HEK293 (cell line): ENCODE data around the gene PRKCA.

ENCODE experiments used
- CTCF ChIA-PET: fragments of 350-600 bp; formaldehyde crosslinking; extraction: SDS; loops from one replicate; lab custom pipeline; 2021; ENCODE audit warnings: antibody characterized with exemption; lab: Yijun Ruan, JAX
- POLR2A ChIA-PET: fragments of 300-600 bp; formaldehyde crosslinking; extraction: SDS; loops from one replicate; lab custom pipeline; 2020; ENCODE audit warnings: antibody characterized with exemption, inconsistent platforms; lab: Yijun Ruan, JAX
- H3K27ac ChIP-seq: fragments of 200-500 bp; sonication (Bioruptor generic); 2 replicates; pipeline ENCODE4 v1.5.1; 2014; ENCODE audit warnings: low read depth, low read length, control low read depth, inconsistent platforms; ENCODE audit errors: extremely low read depth
- H3K36me3 ChIP-seq, 2 experiments: fragments of 200-500 bp in 1 of 2; sonication (Bioruptor generic) in 1 of 2; 1 replicate in 1 of 2; 2 replicates in 1 of 2; pipeline ENCODE4 v1.5.1; 2014 to 2017; ENCODE audit warnings: inconsistent platforms in 2 of 2, low read length in 2 of 2; ENCODE audit not compliant: control insufficient read depth in 2 of 2, insufficient read depth in 1 of 2
- H3K4me1 ChIP-seq: fragments of 200-500 bp; sonication (Bioruptor generic); 2 replicates; pipeline ENCODE4 v1.5.1; 2014; ENCODE audit warnings: mild to moderate bottlenecking, low read length, inconsistent platforms; ENCODE audit not compliant: control insufficient read depth, insufficient read depth
- H3K4me3 ChIP-seq: 2 replicates; pipeline ENCODE4 v1.5.1; 2011; ENCODE audit warnings: low read depth, mild to moderate bottlenecking, control low read depth, low read length, moderate library complexity
- H3K9me3 ChIP-seq: fragments of 200-500 bp; sonication (Bioruptor generic); 2 replicates; pipeline ENCODE4 v1.5.1; 2014; ENCODE audit warnings: low read depth, low read length, inconsistent platforms; ENCODE audit not compliant: control insufficient read depth, insufficient read depth
- GLI2 ChIP-seq: fragments of 450-650 bp; formaldehyde crosslinking; IDR thresholded peaks from 2 replicates; pipeline ENCODE4; 2017; ENCODE audit warnings: missing biosample characterization, missing genetic modification characterization, low read depth, borderline replicate concordance
- HOXA7 ChIP-seq: sonication (generic); formaldehyde crosslinking; IDR thresholded peaks from 2 replicates; pipeline ENCODE4 v1.8.1; 2022; ENCODE audit warnings: missing genetic modification reagents, borderline replicate concordance
- OSR2 ChIP-seq: fragments of 450-650 bp; formaldehyde crosslinking; IDR thresholded peaks from 2 replicates; pipeline ENCODE4 v1.5.1; 2016; ENCODE audit warnings: missing biosample characterization, missing genetic modification characterization
- PRDM10 ChIP-seq: fragments of 450-650 bp; formaldehyde crosslinking; IDR thresholded peaks from 2 replicates; pipeline ENCODE4 v1.5.1; 2016; ENCODE audit warnings: missing biosample characterization, missing genetic modification characterization
- SALL2 ChIP-seq: fragments of 450-650 bp; formaldehyde crosslinking; IDR thresholded peaks from 2 replicates; pipeline ENCODE4 v1.5.0; 2017; ENCODE audit warnings: missing biosample characterization, mild to moderate bottlenecking, missing genetic modification characterization, borderline replicate concordance
- ZNF138 ChIP-seq: fragments of 450-650 bp; formaldehyde crosslinking; IDR thresholded peaks from 2 replicates; pipeline ENCODE4 v1.5.1; 2016; ENCODE audit warnings: missing biosample characterization, missing genetic modification characterization, borderline replicate concordance
- ZNF157 ChIP-seq: fragments of 450-650 bp; formaldehyde crosslinking; IDR thresholded peaks from 2 replicates; pipeline ENCODE4 v1.5.1; 2016; ENCODE audit warnings: missing biosample characterization, missing genetic modification characterization
- ZNF184 ChIP-seq: fragments of 450-650 bp; IDR thresholded peaks from 2 replicates; pipeline ENCODE4 v1.5.1; 2018; ENCODE audit warnings: missing biosample characterization, mild to moderate bottlenecking, missing genetic modification characterization
- ZNF19 ChIP-seq: fragments of 450-650 bp; formaldehyde crosslinking; IDR thresholded peaks from 2 replicates; pipeline ENCODE4; 2016; ENCODE audit warnings: missing biosample characterization, missing genetic modification characterization, low read depth
- ZNF354C ChIP-seq: fragments of 450-650 bp; formaldehyde crosslinking; IDR thresholded peaks from 2 replicates; pipeline ENCODE4 v1.5.1; 2016; ENCODE audit warnings: missing biosample characterization, missing genetic modification characterization, low read depth, borderline replicate concordance
- ZNF473 ChIP-seq: fragments of 450-650 bp; formaldehyde crosslinking; IDR thresholded peaks from 2 replicates; pipeline ENCODE4 v1.5.1; 2017; ENCODE audit warnings: missing biosample characterization, missing genetic modification characterization
- ZNF510 ChIP-seq: fragments of 450-650 bp; formaldehyde crosslinking; IDR thresholded peaks from 2 replicates; pipeline ENCODE4 v1.5.1; 2018; ENCODE audit warnings: mild to moderate bottlenecking, missing genetic modification characterization, missing biosample characterization; ENCODE audit not compliant: insufficient replicate concordance
- ZNF544 ChIP-seq: fragments of 450-650 bp; formaldehyde crosslinking; IDR thresholded peaks from 2 replicates; pipeline ENCODE4 v1.5.0; 2017; ENCODE audit warnings: missing biosample characterization, missing genetic modification characterization
- ZNF658 ChIP-seq: fragments of 450-650 bp; formaldehyde crosslinking; IDR thresholded peaks from 2 replicates; pipeline ENCODE4; 2016; ENCODE audit warnings: missing biosample characterization, missing genetic modification characterization
- ZSCAN16 ChIP-seq: fragments of 450-650 bp; formaldehyde crosslinking; IDR thresholded peaks from 2 replicates; pipeline ENCODE4 v1.5.1; 2016; ENCODE audit warnings: missing biosample characterization, missing genetic modification characterization
- ZSCAN18 ChIP-seq: fragments of 450-650 bp; formaldehyde crosslinking; IDR thresholded peaks from 2 replicates; pipeline ENCODE4 v1.5.1; 2016; ENCODE audit warnings: missing biosample characterization, missing genetic modification characterization
- TF ChIP-seq, protein P1 (sequence below): fragments of 450-650 bp; formaldehyde crosslinking; IDR thresholded peaks from 2 replicates; pipeline ENCODE4 v1.5.1; 2016; ENCODE audit warnings: missing biosample characterization, missing genetic modification characterization
- TF ChIP-seq, protein P2 (sequence below): fragments of 450-650 bp; formaldehyde crosslinking; conservative IDR thresholded peaks from 2 replicates; pipeline ENCODE4 v1.5.1; 2016; ENCODE audit warnings: low read depth, missing biosample characterization, missing genetic modification characterization
- TF ChIP-seq, protein P3 (sequence below): fragments of 450-650 bp; formaldehyde crosslinking; IDR thresholded peaks from 2 replicates; pipeline ENCODE4 v1.5.1; 2017; ENCODE audit warnings: missing biosample characterization, missing genetic modification characterization

The PRKCA gene

DNA sequence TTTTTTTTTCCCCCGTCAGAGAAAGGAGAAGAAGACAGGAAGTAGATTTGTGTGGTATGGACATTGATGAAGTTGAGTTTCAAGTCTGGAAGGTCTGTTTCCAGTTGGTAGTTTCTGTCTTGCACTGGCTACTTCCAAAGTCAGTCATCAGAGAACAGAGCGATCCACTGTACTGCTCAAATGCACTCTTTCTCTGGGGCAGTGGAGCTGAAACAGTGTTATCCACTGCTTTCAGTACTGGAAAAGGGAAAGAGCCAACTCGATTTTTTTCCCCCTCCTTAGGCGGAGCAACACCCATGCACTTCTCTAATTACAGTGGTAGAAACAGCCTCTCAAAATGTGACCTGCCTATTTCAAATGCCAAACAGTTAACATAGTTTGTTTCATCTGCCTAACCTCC, 7.4 kb downstream of the PRKCA start:
- H3K4me1 ChIP-seq, result peaks cover 6% of the 10 kb centered on the region; the same call in 1 of the 2 replicates
- ChIA-PET POLR2A (no interaction called here), CTCF (interaction anchor here (0.6 to 1.3 kb wide), 5 partner anchors 11 to 178 kb away, joined by 3 to 4 read pairs (median 3); no protein-coding TSS in a partner anchor)
- no peak overlapping the region for H3K4me3 ChIP-seq
- H3K27ac ChIP-seq, result no peak overlapping the region
- TF ChIP-seq ZNF510 (tag by site-specific recombination) (no peak), HOXA7 (CRISPR knock-in tag) (no peak)
- TF ChIP-seq, all 188 proteins: peak for 0
- Histone ChIP-seq H3K36me3 (peaks cover 0 to 18% of the 10 kb centered on the region in 2 experiments; a peak in 1 of 3 replicates), H3K9me3 (no peaks in the 10 kb centered on the region)

DNA sequence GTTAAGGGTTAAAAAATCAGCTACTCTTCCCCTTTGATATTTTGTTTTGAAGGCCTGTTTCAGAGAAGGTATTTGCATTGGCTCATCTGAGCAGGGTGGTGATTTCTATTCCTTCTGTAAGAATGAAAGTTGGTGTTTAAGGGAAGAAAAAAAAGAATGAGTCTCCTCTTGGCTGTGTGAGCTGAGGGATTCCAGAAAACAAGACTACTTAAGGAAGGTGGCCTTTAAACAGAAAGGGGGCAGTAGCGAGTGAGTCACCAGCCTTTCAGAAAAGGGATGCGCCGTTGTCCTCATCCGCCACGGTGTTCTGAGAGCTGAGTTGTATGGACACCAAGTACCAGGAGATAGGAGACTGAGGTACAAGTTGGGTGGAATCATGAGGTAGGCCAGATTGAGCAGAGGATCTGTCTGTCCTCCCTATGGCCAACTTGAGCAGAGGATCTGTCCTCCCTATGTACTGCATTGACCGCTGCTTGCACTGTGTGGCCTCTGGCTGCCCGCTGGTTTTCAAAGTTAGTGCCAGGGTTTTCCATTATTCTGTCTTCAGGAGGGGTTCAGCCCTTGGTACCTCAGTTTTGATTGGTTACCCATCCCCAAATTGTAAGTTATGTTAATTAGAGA, 8.2 kb downstream of the PRKCA start:
- H3K36me3 ChIP-seq, result peaks cover 0 to 18% of the 10 kb centered on the region in 2 experiments; a peak in 1 of 3 replicates
- ChIA-PET POLR2A (no interaction called here), CTCF (interaction anchor here (0.7 to 1.3 kb wide), 7 partner anchors 8 to 191 kb away, joined by 3 to 4 read pairs (median 3); no protein-coding TSS in a partner anchor)
- no peak overlapping the region for H3K4me3 ChIP-seq
- H3K27ac ChIP-seq, result no peak overlapping the region
- no peaks in the 10 kb centered on the region for H3K9me3 ChIP-seq
- peaks cover 4% of the 10 kb centered on the region; the same call in 1 of the 2 replicates for H3K4me1 ChIP-seq
- TF ChIP-seq ZNF354C (tag by site-specific recombination) (no peak), ZSCAN16 (tag by site-specific recombination) (no peak), SALL2 (no peak), ZNF157 (tag by site-specific recombination) (no peak), ZNF544 (no peak), PRDM10 (no peak), ZNF19 (tag by site-specific recombination) (no peak), ZNF184 (tag by site-specific recombination) (no peak), ZNF658 (tag by site-specific recombination) (no peak), ZSCAN18 (tag by site-specific recombination) (no peak), ZNF138 (tag by site-specific recombination) (no peak), GLI2 (tag by site-specific recombination) (no peak), ZNF473 (tag by site-specific recombination) (no peak), OSR2 (tag by site-specific recombination) (no peak)
- TF ChIP-seq, protein P1, sequence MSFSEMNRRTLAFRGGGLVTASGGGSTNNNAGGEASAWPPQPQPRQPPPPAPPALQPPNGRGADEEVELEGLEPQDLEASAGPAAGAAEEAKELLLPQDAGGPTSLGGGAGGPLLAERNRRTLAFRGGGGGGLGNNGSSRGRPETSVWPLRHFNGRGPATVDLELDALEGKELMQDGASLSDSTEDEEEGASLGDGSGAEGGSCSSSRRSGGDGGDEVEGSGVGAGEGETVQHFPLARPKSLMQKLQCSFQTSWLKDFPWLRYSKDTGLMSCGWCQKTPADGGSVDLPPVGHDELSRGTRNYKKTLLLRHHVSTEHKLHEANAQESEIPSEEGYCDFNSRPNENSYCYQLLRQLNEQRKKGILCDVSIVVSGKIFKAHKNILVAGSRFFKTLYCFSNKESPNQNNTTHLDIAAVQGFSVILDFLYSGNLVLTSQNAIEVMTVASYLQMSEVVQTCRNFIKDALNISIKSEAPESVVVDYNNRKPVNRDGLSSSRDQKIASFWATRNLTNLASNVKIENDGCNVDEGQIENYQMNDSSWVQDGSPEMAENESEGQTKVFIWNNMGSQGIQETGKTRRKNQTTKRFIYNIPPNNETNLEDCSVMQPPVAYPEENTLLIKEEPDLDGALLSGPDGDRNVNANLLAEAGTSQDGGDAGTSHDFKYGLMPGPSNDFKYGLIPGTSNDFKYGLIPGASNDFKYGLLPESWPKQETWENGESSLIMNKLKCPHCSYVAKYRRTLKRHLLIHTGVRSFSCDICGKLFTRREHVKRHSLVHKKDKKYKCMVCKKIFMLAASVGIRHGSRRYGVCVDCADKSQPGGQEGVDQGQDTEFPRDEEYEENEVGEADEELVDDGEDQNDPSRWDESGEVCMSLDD (tag by site-specific recombination), result no peak
- TF ChIP-seq, protein P2, sequence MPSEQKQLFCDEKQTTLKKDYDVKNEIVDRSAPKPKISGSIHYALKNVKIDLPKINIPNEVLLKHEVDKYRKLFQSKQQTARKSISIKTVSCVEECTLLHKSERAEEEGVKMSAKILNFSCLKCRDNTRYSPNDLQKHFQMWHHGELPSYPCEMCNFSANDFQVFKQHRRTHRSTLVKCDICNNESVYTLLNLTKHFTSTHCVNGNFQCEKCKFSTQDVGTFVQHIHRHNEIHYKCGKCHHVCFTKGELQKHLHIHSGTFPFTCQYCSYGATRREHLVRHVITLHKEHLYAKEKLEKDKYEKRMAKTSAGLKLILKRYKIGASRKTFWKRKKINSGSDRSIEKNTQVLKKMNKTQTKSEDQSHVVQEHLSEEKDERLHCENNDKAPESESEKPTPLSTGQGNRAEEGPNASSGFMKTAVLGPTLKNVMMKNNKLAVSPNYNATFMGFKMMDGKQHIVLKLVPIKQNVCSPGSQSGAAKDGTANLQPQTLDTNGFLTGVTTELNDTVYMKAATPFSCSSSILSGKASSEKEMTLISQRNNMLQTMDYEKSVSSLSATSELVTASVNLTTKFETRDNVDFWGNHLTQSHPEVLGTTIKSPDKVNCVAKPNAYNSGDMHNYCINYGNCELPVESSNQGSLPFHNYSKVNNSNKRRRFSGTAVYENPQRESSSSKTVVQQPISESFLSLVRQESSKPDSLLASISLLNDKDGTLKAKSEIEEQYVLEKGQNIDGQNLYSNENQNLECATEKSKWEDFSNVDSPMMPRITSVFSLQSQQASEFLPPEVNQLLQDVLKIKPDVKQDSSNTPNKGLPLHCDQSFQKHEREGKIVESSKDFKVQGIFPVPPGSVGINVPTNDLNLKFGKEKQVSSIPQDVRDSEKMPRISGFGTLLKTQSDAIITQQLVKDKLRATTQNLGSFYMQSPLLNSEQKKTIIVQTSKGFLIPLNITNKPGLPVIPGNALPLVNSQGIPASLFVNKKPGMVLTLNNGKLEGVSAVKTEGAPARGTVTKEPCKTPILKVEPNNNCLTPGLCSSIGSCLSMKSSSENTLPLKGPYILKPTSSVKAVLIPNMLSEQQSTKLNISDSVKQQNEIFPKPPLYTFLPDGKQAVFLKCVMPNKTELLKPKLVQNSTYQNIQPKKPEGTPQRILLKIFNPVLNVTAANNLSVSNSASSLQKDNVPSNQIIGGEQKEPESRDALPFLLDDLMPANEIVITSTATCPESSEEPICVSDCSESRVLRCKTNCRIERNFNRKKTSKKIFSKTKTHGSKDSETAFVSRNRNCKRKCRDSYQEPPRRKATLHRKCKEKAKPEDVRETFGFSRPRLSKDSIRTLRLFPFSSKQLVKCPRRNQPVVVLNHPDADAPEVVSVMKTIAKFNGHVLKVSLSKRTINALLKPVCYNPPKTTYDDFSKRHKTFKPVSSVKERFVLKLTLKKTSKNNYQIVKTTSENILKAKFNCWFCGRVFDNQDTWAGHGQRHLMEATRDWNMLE (tag by site-specific recombination), result no peak
- TF ChIP-seq, protein P3, sequence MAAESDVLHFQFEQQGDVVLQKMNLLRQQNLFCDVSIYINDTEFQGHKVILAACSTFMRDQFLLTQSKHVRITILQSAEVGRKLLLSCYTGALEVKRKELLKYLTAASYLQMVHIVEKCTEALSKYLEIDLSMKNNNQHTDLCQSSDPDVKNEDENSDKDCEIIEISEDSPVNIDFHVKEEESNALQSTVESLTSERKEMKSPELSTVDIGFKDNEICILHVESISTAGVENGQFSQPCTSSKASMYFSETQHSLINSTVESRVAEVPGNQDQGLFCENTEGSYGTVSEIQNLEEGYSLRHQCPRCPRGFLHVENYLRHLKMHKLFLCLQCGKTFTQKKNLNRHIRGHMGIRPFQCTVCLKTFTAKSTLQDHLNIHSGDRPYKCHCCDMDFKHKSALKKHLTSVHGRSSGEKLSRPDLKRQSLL (tag by site-specific recombination), result no peak
